Measurements from ENCODE around the gene RASD1. TPM values are rescaled to one million over a fixed set of nuclear protein-coding genes. Genes with fewer than 3 reads are reported as not detected.

Gene RASD1
- total RNA-seq, 6 experiments from 2014 or later = 1.0 to 230 (median 101) TPM

GRCh38 chr17:17509601-17510425 lies 13.6 kb upstream of the RASD1 start:
- TF ChIP-seq CTCF (IDR thresholded peaks at IDR 0.05) = no peak
- TF ChIP-seq POLR2A (IDR thresholded peaks at IDR 0.05) = no peak
- no peaks in the 10 kb centered on the region for H3K27me3 ChIP-seq
- H3K36me3 ChIP-seq = peaks cover 0 to 2% (median 0%) of the 10 kb centered on the region in 4 donors

GRCh38 chr17:17508646-17509591 lies 12.7 kb upstream of the RASD1 start:
- H3K9me3 ChIP-seq = no peaks in the 10 kb centered on the region
- H3K27ac ChIP-seq = no peak overlapping the region
- ATAC-seq (no peak), DNase-seq (peak in 2 of 3 donors; percentile 19 to 48)
- 88% methylated on average over 16 of the region's 33 CpGs for WGBS (ENCODE audit: insufficient coverage, low coverage, low lambda C conversion rate, missing lambda C conversion rate)
- no peaks in the 10 kb centered on the region for H3K27me3 ChIP-seq
- peaks cover 0 to 2% (median 0%) of the 10 kb centered on the region in 4 donors for H3K36me3 ChIP-seq
- H3K4me3 ChIP-seq = no peak overlapping the region
- no peak for TF ChIP-seq CTCF (IDR thresholded peaks at IDR 0.05)
- no peak for TF ChIP-seq POLR2A (IDR thresholded peaks at IDR 0.05)
- no peaks in the 10 kb centered on the region for H3K4me1 ChIP-seq
- intact Hi-C loops (cut with DNase I) = loop anchor here in 1 of 2 donors (10.0 kb wide), 1 partner anchor 126 kb away; no protein-coding TSS in a partner anchor

More at GRCh38 chr17:17509601-17510425, 13.6 kb upstream of the RASD1 start:
- Histone ChIP-seq H3K27ac (no peak overlapping the region), H3K4me3 (no peak overlapping the region), H3K9me3 (no peaks in the 10 kb centered on the region), H3K4me1 (no peaks in the 10 kb centered on the region)
- 83% methylated on average over 2 of the region's 21 CpGs for WGBS (ENCODE audit: insufficient coverage, low coverage, low lambda C conversion rate, missing lambda C conversion rate)
- no peak for ATAC-seq
- DNase-seq = peak in 2 of 3 donors; percentile 5 to 46
- intact Hi-C loops (cut with DNase I) = loop anchor here (10.0 kb wide), 2 partner anchors 125 to 135 kb away; no protein-coding TSS in a partner anchor

- intact Hi-C loops (cut with DNase I) = loop anchor here in 1 of 2 donors (10.0 kb wide), 1 partner anchor 127 kb away; no protein-coding TSS in a partner anchor
- peak in 2 of 3 donors; percentile 16 to 43 for DNase-seq
Observed at GRCh38 chr17:17508019-17508535, 11.9 kb upstream of the RASD1 start.

GRCh38 chr17:17507465-17508011 lies 11.3 kb upstream of the RASD1 start:
- Histone ChIP-seq H3K27me3 (no peaks in the 10 kb centered on the region), H3K4me3 (no peak overlapping the region), H3K4me1 (no peaks in the 10 kb centered on the region), H3K27ac (no peak overlapping the region), H3K36me3 (peaks cover 0 to 2% (median 0%) of the 10 kb centered on the region in 4 donors), H3K9me3 (no peaks in the 10 kb centered on the region)
- ATAC-seq (no peak), DNase-seq (peak in 2 of 3 donors; percentile 15 to 44)
- intact Hi-C loops (cut with DNase I) = loop anchor here in 1 of 2 donors (10.0 kb wide), 1 partner anchor 127 kb away; no protein-coding TSS in a partner anchor
- 73% methylated on average over 2 of the region's 16 CpGs for WGBS (ENCODE audit: insufficient coverage, low coverage, low lambda C conversion rate, missing lambda C conversion rate)
- TF ChIP-seq POLR2A (IDR thresholded peaks at IDR 0.05) = no peak
- TF ChIP-seq CTCF (IDR thresholded peaks at IDR 0.05) = no peak

More at GRCh38 chr17:17508019-17508535, 11.9 kb upstream of the RASD1 start:
- Histone ChIP-seq H3K27me3 (no peaks in the 10 kb centered on the region), H3K4me1 (no peaks in the 10 kb centered on the region), H3K27ac (no peak overlapping the region), H3K9me3 (no peaks in the 10 kb centered on the region), H3K36me3 (peaks cover 0 to 2% (median 0%) of the 10 kb centered on the region in 4 donors), H3K4me3 (no peak overlapping the region)
- 80% methylated on average over 5 of the region's 11 CpGs for WGBS (ENCODE audit: insufficient coverage, low coverage, low lambda C conversion rate, missing lambda C conversion rate)
- no peak for ATAC-seq
- no peak for TF ChIP-seq POLR2A (IDR thresholded peaks at IDR 0.05)
